ENCODE results near the gene TRIM37.

GRCh38 chr17:58936295-58936694 is 170.4 kb downstream of the TRIM37 start:
- no peak for TF ChIP-seq SRF (IDR thresholded peaks at IDR 0.05; ENCODE audit: low read depth, low read length)
- TF ChIP-seq EP300 (IDR thresholded peaks at IDR 0.05; ENCODE audit: borderline replicate concordance in 1 of 2, low read depth in 2 of 2, low read length in 2 of 2), result no peak
- no peak for TF ChIP-seq POLR2A (IDR thresholded peaks at IDR 0.05; ENCODE audit: control extremely low read depth in 1 of 2, low read depth in 2 of 2, low read length in 2 of 2)
- TF ChIP-seq BCL11A (IDR thresholded peaks at IDR 0.05; ENCODE audit: low read depth in 2 of 2, low read length in 2 of 2), result no peak
- TF ChIP-seq CBX5 (IDR thresholded peaks at IDR 0.05; ENCODE audit: low read depth, low read length), result no peak
- no peak for TF ChIP-seq MAX (IDR thresholded peaks at IDR 0.05)
- TF ChIP-seq CTCF (IDR thresholded peaks at IDR 0.05; ENCODE audit: control extremely low read depth in 1 of 3, insufficient read depth in 1 of 3, low read depth in 1 of 3, low read length in 3 of 3), result no peak
- no peak for TF ChIP-seq ATF3 (IDR thresholded peaks at IDR 0.05; ENCODE audit: insufficient read depth, low read depth, low read length)

Measured in H1 (cell line).